HG03159 (cell line): ENCODE data around the gene MYO1D.
A peak's percentile ranks its signal among the peaks of the same experiment; 100 is the strongest.

Source experiments
- ATAC-seq: cut with Tn5 transposase; IDR thresholded peaks from one replicate; pipeline ENCODE4 v1.9.1; 2021; ENCODE audit warnings: mild to moderate bottlenecking, moderate library complexity; ENCODE audit not compliant: unreplicated experiment

The MYO1D gene

DNA sequence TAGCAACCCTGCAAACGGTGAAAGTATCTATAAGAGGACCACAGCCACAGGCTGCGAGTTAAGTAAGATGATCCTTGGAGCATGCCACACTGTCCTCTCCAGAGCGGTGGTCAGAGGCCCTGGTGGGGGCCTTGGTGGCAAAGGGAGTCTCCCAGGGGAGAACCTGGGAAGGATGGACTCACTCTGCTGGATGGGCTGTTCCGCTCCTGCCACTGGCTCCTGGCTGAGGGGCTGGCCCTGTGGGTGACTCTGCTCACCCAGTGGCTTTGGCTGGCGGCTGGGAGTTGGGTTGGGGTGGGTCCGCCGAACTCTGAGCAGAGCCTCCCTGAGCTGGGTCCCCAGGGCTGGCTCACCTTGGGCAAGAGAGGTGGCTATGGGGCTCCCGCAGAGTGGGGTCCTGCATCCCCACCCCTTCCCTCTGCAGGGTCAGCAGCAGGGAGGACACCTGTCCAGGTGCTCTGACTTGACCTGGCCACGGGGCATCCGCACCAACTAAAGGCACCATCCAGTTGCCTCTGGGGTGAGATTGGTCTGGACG lies 382.9 kb downstream of the MYO1D start:
- no peak for ATAC-seq

DNA sequence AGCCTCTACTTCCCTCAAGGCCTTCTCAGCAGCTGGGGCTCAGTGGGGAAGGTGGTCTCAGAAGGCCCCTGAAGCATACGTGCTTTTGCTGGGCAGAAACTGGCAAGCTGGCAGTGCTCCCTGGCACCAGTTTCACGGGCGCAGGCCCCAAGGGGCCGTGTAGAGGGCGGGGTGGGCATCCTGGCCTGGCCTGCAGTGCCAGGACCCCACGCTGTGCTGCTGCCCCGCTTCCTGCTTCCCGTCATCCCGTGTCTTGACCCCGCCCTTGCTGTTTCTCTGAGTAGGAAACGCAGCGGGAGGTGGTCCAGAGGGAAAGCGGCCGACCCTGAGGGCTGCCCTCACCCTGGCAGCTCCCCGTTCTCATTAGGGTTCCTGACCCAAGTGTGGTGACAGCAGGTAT lies 383.4 kb downstream of the MYO1D start:
- ATAC-seq = no peak

DNA sequence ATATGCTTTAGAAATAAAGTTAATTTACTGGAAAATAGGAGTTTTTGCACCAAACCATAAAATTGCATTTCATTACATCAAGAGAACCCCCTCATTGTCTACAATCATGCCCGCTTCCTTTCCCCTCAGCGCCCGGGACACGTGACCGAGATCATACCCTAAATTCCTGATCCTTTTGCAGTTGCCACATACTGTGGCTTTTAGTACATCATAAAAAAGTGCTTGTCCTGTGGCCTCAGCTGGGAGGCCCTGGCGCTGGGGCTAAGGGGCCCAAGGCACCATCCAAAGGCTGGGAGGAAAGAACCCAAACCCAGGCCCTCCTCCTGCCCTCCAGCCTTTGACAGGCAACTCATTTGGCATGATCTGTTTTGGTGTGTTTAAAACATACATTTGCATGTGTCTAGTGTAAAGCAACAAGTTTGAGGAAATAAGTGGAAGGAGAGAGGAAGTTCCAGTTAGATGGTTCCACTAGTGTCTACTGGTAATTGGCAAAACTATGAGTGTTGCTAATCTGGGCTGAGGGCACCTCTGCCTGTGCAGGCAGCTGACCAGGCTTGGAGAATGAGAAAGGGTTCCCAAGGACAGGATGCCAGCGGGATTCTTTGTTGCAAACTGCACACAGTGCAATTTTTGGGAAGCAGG lies 384.2 kb downstream of the MYO1D start:
- ATAC-seq = no peak

DNA sequence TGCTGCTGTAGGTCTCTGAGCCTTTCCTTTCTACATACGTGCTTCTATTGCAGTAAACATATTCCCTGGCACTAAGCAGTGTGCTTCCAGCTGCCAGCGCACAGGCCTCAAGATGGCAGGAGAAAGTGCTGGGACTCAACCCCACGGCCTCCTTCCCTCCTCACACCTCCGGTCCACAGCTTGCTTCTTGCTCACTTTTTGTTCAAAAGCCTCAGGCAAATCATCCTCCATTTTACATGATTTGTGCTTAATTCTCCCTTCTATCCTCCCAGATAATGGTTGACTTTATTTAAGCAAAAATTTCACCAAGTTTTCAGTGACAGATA lies 384.7 kb downstream of the MYO1D start:
- ATAC-seq = no peak

DNA sequence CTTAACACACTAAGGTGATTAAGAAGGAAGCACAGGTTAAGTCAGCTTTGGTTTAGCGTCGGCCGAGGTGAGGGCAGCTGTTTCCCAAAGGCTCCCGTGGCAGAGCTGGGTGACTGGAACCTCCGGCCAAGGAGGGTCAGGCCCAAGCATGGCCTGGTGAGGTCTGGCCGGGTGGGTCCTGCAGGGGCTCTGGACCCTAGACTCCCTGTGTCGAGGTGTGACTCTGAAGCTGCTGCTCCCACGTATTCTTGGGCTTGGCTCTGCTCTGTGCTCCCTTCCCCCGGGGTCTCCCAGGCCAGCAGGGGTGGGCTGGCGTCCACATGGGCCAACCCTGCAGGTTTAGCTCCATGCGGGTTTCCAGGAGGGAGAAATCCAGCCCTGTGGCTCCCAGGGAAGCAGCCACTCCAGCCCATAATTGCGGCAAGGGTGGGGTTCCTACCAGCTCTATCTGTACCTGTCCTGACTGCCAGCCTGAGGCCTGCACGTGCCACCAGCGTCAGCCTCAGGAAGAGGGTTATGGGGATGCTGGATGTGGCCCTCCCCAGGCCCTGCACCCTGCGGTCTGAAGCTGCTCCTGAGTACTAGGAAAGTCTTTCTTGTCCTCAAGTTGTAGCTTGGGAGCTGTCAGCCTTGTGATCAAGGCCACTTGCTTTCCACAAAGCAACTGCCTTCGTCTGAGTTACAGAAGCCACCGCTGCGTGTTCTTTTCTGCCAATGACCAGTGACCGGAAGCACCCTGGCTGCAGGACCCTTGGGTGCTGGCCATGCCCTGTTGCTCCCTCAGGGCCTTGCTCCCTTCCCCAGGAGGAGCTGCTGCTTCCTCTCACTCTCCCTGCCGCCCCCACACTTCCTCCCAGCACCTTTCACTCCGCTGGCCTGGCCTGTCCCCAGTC lies 385.3 kb downstream of the MYO1D start:
- no peak for ATAC-seq

DNA sequence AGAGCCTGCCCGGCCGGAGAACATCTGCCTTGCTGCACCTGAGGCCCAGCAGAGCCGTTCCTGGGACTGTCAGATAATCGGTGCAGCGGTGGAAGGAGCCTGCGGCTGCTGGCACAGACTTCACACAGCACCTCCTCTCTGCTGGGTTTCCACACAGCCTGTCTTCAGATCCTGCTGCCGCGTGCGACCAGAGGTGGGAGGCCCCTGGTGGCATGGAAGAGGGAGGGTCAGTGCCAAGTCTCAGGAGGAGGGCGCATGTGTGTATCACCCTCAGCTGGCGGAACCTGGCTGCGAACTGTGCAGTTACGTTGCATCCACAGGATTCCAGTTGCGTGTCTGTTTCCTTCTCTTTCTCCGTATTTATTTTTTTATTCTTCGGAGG lies 386.8 kb downstream of the MYO1D start:
- no peak for ATAC-seq

DNA sequence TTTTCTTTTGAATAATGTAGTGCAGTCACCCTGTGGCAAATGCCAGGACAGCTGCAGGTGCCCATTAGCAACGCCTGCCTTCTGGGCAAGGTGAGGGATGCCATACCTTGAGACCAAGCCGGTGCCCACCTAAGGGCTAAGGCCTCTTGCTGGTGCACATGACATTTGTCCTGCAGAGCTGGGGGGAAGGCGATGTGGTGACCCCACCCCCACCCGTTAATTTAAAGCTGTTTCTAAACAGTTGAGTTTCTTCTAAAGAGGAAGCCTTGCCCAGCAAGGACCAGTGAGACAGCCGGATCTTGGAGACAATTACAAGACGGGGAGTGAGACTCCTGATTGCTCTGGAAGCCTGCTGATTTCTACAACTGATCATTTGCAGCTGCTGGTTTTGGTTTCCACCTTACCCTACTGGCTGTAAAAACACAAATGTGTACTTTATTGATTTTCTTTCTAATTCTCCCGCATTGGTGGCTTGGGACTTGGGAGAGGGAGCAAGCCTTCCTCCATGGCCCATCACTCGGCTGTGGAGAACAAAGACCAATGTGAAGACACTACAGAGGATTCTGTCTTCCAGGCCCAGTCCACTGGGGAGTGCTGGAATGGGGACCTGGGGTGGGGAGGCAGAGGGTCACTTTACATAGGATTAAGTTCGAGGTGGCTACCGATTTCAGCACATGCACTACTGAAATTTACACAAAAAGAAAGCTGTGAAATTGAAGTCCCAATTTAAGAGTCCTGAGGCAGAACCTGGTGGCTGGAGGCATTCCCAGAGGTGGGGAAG lies 387.4 kb downstream of the MYO1D start:
- ATAC-seq = no peak

DNA sequence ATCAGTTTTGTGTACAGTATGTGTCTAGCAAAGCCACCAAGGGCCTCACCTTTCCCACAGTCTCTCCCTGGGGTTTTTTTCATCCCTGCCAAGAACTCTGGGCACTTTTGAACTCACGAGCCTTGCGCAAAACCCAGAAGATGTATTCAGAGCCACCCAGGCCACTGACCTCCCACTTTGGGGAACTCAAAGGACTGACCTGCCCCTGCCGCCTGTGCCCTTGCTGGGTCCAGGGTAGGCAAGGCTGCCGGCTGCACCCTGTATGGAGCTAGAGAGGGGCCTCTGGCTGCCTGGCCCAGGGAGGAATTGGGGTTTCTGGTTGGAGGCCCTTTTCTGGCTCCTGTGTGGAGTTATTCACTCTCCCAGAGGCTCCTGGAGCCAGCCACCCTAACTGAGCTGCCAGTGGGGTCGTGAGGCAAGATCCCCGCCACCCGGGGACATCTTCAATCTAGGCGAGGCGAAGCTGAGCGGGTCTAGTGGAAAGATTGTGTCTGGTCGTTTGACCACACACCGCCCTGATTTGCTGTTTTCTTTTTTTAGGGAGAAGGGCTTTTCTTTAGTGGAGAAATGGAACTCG lies 388.2 kb downstream of the MYO1D start:
- no peak for ATAC-seq

DNA sequence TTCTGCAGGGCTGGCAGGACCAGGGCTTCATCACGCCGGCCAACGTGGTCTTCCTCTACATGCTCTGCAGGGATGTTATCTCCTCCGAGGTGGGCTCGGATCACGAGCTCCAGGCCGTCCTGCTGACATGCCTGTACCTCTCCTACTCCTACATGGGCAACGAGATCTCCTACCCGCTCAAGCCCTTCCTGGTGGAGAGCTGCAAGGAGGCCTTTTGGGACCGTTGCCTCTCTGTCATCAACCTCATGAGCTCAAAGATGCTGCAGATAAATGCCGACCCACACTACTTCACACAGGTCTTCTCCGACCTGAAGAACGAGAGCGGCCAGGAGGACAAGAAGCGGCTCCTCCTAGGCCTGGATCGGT lies 388.8 kb downstream of the MYO1D start:
- ATAC-seq = no peak

DNA sequence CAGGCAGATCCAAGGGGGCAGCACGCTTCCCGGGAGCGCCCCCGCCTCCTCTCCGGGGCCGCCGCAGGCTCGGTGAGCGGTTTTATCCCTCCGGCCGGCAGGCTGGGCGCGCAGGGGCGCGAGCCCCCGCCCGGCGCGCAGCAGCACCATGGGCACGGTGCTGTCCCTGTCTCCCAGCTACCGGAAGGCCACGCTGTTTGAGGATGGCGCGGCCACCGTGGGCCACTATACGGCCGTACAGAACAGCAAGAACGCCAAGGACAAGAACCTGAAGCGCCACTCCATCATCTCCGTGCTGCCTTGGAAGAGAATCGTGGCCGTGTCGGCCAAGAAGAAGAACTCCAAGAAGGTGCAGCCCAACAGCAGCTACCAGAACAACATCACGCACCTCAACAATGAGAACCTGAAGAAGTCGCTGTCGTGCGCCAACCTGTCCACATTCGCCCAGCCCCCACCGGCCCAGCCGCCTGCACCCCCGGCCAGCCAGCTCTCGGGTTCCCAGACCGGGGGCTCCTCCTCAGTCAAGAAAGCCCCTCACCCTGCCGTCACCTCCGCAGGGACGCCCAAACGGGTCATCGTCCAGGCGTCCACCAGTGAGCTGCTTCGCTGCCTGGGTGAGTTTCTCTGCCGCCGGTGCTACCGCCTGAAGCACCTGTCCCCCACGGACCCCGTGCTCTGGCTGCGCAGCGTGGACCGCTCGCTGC lies 389.3 kb downstream of the MYO1D start:
- ATAC-seq = no peak

DNA sequence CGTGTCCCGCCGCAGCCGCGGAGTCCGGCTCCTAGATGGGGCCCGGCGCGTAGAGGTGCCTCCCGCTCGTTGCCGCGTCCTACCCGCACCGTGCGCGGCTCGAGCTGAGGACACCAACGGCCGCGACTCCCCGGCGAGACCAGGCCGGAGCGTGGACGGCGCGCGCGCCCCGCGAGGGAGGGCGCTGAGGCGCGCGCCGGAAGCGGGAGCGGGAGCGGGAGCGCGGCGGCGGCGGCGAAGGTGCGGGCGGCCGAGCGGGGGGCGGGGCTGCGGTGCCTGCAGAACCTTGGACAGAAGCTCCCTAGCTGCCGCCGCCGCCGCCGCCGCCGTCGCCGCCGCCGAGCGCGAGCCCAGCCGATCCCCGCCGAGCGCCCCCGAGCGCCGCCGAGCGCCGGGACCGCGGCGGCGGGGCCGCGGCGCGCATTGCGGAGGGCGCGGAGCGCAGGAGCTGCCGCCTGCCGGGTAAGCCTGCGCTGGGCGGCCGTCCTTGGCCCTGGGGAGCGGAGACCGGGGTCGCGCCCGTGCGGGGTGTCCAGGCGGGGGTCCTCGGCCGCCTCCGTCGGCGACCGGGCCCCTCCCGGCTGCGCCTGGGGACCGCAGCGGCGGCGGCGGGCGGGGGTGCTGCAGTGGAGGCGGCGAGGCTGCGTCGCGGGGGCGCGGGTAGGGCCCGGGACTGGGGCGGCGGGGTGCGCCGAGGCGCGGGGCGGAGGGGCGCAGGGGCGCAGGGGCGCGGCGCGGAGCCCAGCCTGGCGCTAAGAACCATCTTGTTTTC lies 390.0 kb downstream of the MYO1D start, which contains the start of gene CDK5R1:
CDK5R1 (plus strand) TSS at position 293 of the 772 bp plus-strand sequence. CDS start 628 bp downstream, outside the sequence.
- peak; percentile 43 for ATAC-seq

DNA sequence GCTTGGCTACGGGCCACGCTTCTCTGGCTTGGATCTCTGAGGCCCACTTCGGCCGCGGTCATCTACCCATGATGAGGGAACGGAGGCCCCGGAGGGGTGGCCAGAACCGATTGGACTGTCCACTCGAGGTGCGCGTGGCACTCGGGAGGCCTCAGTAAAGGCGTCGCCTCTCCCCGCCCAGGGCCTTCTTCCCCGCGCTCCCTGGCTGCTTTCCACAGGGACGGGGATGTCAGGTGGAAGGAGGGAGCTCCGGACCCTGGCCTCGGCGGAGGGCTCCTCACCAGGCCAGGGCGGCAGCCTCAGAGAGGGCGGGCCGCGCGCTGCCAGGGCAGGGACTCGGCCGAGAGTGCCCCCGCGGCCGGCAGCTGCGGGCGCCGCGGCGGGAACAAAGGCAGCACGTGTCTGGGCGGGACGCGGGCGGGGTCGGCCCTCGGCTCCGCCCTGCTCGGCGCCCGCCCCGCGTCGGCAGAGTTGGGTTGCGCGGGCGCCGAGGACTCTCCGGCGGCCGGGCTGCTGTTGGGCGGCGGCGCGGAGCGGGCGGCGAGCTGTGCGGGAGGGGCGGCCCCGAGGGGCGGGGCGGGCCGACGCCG lies 390.7 kb downstream of the MYO1D start:
- ATAC-seq = peak; percentile 58

DNA sequence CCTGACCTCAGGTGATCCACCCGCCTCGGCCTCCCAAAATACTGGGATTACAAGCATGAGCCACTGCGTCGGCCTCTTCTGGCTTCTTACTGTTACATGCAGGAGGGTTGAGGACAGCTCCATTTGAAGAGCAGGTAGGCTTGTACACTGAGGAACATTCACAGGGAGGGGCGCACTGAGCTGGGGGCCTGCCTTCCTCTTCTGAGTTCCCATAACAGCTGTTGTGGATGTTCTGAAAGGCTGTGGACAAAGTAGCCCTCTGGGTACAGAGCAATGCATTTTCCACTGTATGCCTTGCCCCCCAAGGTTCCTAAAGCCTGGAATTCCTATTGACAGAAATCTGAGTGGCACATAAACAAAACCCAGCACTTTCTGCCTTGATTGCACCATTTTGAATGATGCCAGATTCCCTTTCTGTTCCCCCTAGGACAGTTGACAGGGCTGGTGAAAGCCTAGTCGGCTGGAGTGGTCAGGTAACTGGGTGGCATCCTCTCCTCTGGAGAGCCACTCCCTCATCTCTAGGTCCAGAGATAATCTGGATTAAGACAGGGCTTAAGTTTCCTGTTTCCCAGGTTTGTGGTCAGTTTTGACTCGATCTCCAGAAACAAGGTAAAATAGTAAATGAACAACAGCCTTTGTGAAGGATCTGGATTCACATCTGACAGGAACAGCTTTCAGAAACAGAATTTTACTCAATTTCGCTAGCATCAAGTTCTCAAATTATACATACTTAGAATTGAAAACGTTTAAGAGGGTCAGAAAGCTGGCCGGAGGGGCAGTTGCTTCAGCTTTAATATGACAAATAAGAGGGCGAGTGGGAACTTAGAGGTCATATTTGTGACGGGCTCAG lies 391.4 kb downstream of the MYO1D start:
- no peak for ATAC-seq

DNA sequence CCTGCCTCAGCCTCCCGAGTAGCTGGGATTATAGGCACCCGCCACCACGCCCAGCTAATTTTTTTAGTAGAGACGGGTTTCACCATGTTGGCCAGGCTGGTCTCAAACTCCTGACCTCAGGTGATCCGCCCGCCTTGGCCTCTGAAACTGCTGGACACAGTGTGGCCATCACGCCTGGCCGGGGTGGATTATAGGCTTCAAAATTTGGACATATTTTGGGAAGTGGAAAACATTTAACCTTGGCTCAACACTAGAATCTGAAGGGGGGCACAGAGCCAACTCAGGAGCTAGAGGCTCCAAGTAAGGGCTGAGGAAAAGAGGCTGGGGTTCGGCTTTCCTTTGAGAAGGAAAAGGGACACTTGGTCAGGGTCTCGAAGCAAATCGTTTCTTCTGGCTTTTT lies 392.3 kb downstream of the MYO1D start:
- ATAC-seq = no peak

DNA sequence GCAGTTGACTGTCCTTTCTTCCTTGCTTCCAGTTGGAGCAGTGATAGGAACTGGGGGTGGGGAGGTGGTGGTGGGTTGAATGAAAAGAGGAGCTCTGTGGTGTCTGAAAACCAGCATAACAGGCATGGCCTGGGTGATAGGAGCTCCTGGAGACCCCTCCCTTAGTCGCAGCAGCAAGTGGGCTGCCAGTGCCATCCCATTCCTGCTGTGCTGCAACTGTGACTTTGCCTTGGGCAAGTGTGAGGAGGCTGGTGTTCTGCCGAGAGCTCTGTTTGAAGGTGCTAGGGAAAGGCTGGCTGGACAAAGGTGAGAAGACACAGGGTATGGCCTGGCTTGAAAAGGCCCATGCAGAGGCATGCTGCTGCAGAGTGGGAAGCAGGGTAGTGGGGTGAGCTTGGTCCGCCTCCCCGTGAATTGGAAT lies 392.9 kb downstream of the MYO1D start:
- no peak for ATAC-seq

DNA sequence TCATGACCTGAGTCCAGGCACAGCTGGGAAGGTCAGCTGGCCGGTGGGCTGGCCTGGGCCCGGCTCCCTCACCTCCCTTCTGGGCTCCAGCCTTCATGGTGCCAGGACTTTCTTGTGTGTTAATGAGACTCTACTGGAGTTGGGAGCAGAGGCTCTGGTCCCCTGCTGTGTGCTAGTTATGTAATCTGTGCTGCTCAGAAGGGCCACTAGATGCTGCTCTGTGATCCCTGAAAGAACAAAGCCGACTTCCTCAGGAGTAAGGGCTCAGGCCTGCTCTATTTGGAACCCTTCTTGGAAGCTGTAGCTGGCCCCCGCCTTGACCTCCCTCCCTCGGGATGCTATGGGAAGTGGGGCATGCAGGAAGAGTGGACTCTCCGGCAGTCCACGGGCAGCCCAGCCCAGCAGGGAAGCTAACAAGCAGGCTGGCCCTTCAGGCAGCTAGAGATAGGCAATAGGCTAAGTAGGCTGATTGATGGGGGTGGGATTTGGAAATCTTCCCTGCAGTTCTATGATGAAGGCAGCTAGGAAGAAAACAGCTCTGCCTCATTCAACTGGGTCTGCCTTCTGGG lies 393.4 kb downstream of the MYO1D start:
- no peak for ATAC-seq

DNA sequence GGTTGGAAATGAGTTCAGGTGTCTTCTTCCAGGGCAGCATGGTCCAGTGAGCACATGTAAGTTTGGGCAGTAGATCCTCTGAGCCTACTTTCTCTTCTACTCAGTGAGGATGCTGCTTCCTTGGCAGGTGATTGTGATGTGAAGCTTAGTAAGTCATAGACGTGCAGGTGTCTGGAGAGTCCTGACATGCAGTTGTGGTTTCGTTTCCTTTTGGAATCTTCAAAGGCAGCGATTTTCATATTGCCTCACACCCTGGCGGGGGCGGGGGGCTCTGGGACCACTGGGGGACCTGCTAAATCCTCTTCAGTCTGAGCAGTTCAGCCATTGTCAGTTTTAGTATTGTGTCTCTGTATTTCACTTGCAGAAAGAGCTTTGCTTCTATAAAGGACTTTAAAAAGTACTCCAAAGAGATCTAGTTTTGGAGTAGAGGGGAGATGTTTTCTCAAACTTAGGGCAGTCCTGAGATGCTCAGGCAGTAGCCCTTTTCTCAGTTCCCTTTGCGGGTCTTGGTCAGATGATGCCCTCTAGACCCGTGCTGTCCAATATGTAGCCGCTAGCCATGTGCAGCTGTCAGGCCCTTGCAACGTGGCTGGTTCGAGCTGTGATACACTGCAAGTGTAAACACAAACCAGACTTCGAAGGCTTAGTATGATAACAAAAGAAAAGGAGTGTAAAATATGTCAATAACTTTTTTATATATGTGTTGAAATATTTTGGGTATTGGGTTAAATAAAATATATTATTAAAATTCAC lies 394.2 kb downstream of the MYO1D start:
- no peak for ATAC-seq
